GM18951 (cell line): ENCODE measurements around the gene CRLF1.

Source experiments
- POLR2A ChIP-seq: IDR thresholded peaks from 4 replicates; pipeline ENCODE4 v1.6.1; 2011; ENCODE audit warnings: mild to moderate bottlenecking; ENCODE audit not compliant: insufficient read length, insufficient read depth; ENCODE audit errors: extremely low read depth
- in situ Hi-C: fragments of 300-500 bp; cut with MboI; formaldehyde crosslinking; loops from one replicate; pipeline ENCODE4 v1.12.0; 2022; ENCODE audit warnings: low sequenced_read_pairs, mixed read lengths, inconsistent platforms; ENCODE audit not compliant: unreplicated experiment

The CRLF1 gene

DNA sequence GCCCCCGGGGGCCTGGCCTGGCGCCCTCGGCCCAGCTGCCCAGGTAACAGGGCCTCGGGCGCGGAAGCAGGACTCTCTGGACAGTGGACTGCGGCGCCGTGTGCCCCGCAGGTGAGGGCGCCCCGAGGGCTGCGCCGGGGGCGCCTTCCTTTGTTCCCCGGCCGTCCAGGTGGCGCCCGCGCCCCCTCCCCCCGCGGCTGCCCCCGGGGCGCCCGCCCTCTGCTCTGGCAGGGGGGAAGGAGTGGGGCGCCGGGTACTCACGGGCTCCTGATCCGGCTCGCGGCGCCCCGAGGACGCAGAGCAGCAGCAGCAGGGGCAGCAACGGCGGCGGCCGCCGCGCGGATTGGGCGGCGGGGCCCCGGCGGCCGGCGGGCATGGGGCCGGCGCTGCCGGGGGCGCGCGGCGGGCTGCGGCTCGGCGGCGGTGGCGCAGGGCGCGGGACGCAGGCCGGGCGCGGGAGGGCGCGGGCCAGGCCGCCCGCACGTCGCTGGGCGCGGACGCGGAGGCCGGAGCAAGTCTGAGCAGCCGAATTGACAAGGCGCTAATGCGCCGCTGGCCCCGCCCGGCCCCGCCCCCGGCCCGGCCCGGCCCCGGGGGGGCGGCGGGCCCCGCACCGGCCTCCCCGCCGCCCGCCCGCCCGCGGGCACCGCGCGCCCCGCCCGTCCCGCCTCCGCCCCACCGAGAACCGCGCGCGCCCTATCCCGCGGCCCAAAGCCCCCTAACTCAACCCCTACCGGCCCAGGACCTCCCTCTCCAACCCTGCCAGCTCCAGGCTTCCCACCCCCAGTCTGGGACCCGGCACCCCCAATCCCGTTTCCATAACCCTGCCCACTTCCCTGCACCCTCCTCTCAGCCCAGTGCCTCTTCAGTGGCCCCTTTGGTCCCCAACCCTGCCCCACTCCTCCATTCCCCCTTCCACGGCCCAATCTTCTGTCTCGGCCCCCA lies at the start of gene CRLF1:
Gene CRLF1, minus strand, starts transcription at position 519 of the 945 bp plus-strand sequence. Its CDS starts 143 bp downstream, at position 376.
- TF ChIP-seq POLR2A, result no peak
- in situ Hi-C loops, result no loop called here

GRCh38 chr19:18655173-18655844 lies 48.7 kb upstream of the CRLF1 start:
- no peak for TF ChIP-seq POLR2A
- in situ Hi-C loops, result no loop called here

- TF ChIP-seq POLR2A, result no peak
- in situ Hi-C loops, result no loop called here
These were observed 47.9 kb upstream of the CRLF1 start for GRCh38 chr19:18654469-18654868.

GRCh38 chr19:18653853-18654252 lies 47.3 kb upstream of the CRLF1 start:
- TF ChIP-seq POLR2A, result no peak
- in situ Hi-C loops, result no loop called here

DNA sequence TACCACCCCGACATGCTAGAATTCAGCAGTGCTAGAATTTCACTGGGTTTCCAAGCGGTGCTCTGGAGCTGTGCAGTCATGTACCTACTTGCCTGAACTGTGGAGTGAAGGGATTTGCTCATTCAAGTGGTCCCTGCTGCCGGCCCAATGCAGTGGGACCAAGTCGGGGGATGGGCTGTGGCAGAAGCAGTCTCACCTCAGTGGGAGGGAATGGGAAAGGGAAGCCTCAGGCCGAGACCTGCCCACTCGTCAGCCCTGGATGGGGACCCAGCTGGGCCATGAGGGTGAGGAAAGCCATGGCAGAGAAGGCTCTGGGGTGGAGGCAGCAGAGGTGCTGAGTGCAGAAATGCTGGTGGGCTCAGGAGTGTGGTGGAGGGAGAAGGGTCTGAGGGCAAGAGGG lies 45.1 kb upstream of the CRLF1 start:
- TF ChIP-seq POLR2A, result no peak
- in situ Hi-C loops, result no loop called here

GRCh38 chr19:18651300-18651699 lies 44.7 kb upstream of the CRLF1 start:
- in situ Hi-C loops, result no loop called here
- no peak for TF ChIP-seq POLR2A

DNA sequence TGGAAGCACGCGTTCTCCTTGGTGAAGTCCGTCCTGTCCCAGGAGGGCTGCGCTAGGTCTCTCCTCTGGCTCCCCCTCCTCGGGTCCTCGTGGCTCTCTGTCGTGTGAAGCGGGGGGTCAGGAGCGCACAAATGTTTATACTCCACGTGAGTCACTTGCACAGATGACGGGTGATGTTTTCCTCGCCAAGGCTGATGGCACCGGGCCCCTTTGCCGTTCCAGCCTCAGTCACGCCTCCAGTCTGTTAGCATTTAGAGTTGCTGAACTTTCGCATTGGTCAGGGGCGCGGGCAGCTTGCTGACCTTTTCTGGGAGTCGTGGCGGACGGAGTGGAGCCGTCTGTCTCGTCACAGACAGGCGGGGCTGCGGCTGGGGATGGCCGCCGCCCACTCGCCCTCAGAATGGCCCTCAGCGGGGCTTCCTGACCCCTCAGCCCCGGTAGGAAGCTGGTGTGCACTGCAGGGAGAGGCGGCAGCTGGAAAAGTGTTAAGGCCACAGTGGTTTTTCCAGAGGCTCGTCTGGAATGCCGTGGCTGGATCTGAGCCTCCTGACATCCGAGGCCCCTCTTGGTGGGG lies 44.0 kb upstream of the CRLF1 start:
- in situ Hi-C loops, result no loop called here
- no peak for TF ChIP-seq POLR2A

DNA sequence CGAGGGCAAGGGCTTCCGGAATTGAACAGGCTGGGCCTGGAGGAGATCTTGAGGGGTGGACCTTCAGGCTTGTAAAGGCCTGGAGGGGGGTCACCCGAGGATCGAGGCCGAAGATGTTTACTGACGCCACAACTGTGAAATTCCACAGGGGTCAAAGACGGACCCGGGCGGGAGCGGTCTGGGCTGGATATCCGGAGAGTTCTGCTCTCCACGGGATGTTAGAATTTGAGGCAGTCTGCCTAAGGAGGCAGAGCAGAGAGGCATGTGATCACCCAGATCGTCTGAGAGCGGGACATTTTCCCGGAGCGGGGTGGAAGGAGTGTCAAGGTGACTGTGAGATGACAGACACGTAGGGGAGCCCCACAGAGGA lies 43.4 kb upstream of the CRLF1 start:
- in situ Hi-C loops, result no loop called here
- no peak for TF ChIP-seq POLR2A

GRCh38 chr19:18649371-18650020 lies 42.9 kb upstream of the CRLF1 start:
- in situ Hi-C loops, result no loop called here
- no peak for TF ChIP-seq POLR2A

DNA sequence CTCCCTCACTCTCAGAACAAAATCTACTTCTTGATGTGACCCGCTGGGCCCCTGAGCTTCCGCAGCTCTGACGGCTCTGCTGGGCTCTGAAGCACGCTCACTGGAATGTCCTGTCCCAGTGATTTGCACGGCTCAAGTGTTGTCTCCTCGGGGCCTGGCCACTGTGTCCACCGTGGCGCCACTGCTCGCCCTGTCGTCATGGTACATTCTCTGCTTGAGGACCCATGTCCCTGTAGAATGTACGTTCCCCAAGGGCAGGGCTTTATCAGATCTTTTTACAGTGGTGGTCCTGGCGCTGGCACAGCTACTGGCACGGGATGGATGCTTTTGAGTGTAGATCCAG lies 42.3 kb upstream of the CRLF1 start:
- TF ChIP-seq POLR2A, result no peak
- in situ Hi-C loops, result no loop called here

DNA sequence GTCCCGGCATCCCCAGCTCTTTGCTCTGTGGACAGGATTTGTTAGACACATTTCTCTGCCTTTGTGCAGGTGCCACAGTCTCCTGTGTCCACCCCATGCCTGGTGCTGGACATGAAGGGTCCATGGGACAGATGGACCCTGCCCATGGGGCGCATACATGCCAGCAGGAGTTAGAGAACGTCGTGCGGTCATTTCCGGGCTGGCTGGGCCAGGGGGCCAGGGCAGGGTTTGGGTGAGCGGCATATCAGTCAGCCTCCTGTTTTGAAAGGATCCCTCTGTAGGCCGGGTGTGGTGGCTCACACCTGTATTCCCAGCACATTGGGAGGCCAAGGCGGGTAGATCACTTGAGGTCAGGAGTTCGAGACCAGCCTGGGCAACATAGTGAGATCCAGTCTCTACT lies 41.2 kb upstream of the CRLF1 start:
- in situ Hi-C loops, result no loop called here
- TF ChIP-seq POLR2A, result no peak

GRCh38 chr19:18647371-18647767 lies 40.8 kb upstream of the CRLF1 start:
- in situ Hi-C loops, result no loop called here
- TF ChIP-seq POLR2A, result no peak
